SKM-1 treated with dmso at 0.1 percent for 144 hours (cell line): ENCODE data around the gene EPHA8.

Experiments used
- DNase-seq: peaks from one replicate; lab custom pipeline; 2025; ENCODE audit not compliant: unreplicated experiment; lab: John Stamatoyannopoulos, UW

The EPHA8 gene

GRCh38 chr1:22563671-22564602 is 648 bp downstream of the EPHA8 start:
- no peak for DNase-seq

- no peak for DNase-seq
Observed at GRCh38 chr1:22566161-22566560, 2.9 kb downstream of the EPHA8 start.

- DNase-seq: no peak
Observed at GRCh38 chr1:22567197-22567596, 3.9 kb downstream of the EPHA8 start.

GRCh38 chr1:22567994-22568393 is 4.7 kb downstream of the EPHA8 start:
- DNase-seq: no peak

DNA sequence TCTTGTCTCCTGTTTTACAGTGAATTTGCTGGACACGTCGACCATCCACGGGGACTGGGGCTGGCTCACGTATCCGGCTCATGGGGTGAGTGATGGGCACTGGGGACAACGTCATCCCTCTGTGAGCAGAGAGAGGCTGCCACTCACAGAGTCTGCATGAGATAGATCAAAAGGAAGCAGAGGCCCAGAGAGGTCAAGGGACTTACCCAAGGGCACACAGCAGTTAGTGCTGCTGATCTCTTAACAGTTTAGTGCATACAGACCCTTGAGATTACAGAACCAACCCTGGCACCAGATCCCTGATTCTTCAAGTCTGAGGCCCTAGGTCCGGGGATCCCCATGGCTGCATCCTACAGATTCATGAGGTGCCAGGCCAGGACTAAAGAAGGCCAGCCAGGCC is 6.0 kb downstream of the EPHA8 start:
- DNase-seq: no peak

GRCh38 chr1:22570140-22570909 is 7.0 kb downstream of the EPHA8 start:
- DNase-seq: no peak

DNA sequence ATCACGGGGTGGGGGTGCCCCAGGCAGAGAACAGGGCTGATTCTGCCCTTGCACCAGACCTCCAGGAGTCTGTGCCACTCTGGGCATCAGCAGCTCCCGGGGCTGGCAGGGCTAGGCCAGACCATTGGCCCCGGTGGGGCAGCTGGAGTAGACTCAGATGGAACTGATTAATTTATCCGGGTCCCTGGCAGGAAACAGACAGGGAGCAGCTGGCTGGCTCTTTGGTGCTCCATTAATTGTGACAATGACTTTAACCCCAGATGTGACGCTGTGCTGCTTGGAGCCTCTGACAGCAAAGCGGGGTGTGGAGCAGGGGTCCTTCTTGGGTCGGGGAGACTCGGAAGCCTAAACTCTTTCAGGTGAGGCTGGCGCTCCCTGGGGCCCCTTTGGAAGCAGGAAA is 9.5 kb downstream of the EPHA8 start:
- DNase-seq: no peak

GRCh38 chr1:22573237-22573636 is 9.9 kb downstream of the EPHA8 start:
- no peak for DNase-seq

DNA sequence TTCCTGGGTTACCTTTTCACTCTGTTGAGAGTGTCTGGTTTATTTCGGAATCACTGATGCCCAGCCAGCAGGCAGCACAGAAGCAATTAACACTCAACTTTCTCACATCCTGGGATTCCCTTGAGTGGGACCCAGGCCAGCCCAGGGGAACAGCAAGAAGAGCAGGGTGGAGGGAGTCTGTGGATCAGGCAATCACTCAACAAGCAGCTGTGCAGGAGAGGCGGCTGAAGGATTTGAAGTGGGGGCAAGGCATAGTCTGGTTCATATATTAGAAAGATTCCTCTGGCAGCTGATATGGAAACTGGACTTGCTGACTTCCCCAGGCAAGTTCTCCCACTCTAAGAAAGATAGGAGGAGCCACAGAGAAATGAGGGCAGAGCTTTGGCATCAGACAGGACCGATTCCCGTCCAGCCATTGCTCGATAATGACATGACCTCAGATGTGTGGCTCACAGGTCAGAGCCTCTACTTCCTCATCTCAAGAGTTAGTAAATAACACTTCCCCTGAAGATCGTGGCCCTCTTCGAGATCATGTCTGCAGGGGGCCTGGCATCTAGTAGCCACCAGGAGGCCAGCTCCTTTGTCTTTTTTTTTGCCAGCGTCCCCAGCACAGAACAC is 12.4 kb downstream of the EPHA8 start:
- no peak for DNase-seq

DNA sequence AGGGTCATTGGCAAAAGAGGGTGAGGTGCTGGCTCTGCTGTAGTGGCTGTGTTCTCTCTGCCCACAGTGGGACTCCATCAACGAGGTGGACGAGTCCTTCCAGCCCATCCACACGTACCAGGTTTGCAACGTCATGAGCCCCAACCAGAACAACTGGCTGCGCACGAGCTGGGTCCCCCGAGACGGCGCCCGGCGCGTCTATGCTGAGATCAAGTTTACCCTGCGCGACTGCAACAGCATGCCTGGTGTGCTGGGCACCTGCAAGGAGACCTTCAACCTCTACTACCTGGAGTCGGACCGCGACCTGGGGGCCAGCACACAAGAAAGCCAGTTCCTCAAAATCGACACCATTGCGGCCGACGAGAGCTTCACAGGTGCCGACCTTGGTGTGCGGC is 12.9 kb downstream of the EPHA8 start:
- no peak for DNase-seq

DNA sequence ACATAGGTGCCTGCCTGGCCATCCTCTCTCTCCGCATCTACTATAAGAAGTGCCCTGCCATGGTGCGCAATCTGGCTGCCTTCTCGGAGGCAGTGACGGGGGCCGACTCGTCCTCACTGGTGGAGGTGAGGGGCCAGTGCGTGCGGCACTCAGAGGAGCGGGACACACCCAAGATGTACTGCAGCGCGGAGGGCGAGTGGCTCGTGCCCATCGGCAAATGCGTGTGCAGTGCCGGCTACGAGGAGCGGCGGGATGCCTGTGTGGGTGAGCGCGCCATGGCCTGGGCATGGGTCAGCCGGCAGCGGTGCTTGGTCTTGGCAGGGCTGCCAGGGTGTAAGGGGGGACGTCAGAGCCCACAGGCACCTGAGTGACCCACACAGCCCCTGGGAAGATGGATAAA is 13.3 kb downstream of the EPHA8 start:
- DNase-seq: no peak

DNA sequence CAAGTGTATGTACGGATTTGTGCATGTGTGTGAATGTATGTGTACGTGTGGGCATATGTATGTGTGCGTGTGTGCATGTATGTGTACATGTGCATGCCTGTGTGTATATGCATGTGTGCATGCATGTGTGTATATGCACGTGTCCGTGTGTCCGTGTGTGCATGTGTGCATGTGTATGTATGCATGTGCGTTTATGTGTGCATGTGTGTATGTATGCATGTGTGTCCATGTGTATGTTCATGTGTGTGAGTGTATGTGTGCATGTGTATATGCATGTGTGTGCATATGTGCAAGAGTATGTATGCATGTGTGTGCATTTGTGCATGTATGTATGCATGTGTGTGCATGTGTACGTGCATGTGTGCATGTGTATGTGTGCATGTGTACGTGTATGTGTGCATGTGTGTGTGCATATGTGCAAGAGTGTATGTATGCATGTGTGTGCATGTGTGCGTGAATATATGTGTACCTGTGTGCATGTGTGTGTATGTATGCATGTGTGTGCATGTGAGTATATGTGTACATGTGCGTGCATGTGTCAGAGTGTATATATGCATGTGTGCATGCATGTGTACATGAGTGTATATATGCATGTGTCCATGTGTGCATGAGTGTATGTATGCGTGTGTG is 15.6 kb downstream of the EPHA8 start:
- DNase-seq: no peak

GRCh38 chr1:22579541-22580155 is 16.4 kb downstream of the EPHA8 start:
- no peak for DNase-seq

- no peak for DNase-seq
Observed at GRCh38 chr1:22582661-22583635, 19.7 kb downstream of the EPHA8 start.

- DNase-seq: no peak
Observed at GRCh38 chr1:22584001-22584562, 20.8 kb downstream of the EPHA8 start.

- DNase-seq: no peak
Observed at GRCh38 chr1:22584970-22585369, 21.7 kb downstream of the EPHA8 start.

DNA sequence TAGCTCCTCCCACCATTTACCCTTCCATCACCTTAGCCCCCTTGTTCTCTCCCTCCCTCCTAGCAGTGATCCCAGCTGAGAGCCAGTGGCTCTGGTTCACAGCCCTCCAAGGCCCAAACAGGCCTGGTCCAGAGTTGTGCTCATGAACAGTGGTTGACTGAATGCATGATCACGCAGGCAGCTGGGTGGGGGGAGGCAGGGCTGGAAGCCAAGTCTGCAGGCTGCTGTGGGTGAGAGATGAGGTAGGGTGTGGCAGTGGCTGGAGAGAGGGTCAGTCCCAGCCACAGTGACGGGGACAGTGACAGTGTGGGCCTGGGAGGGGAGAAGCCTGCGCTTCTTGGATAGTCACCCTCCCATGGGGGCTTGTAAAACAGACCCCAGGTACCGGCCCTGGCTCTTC is 22.2 kb downstream of the EPHA8 start:
- no peak for DNase-seq

DNA sequence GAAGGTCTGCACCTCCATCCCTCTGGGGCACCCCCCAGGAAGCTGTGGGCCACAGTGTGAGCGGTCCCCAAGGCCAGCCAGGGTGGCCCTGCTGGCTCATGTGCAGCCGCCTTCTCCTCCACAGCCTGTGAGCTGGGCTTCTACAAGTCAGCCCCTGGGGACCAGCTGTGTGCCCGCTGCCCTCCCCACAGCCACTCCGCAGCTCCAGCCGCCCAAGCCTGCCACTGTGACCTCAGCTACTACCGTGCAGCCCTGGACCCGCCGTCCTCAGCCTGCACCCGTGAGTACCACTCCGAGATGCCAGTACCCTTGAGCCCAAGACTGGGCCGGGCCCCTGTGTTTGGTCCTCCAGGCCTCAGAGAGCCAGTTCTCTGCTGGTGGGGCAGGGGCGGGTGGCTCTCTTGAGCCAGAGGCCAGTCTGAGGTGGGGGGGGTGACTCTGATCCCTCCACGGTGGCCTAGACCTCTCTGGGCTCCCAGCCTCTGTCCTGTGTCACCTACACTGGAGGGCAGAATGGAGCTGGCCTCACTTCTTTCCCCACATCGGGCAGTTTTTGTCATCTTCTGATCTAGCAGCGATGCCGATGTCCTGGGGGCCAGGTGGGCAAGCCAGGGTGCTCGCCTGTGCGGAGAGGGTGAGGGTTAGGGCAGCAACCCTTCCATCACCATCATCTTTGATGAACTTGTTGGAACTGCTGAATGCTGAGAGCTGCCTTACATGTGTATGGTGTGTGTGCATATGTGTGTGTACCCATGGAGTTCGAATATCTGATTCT is 23.3 kb downstream of the EPHA8 start:
- DNase-seq: no peak

DNA sequence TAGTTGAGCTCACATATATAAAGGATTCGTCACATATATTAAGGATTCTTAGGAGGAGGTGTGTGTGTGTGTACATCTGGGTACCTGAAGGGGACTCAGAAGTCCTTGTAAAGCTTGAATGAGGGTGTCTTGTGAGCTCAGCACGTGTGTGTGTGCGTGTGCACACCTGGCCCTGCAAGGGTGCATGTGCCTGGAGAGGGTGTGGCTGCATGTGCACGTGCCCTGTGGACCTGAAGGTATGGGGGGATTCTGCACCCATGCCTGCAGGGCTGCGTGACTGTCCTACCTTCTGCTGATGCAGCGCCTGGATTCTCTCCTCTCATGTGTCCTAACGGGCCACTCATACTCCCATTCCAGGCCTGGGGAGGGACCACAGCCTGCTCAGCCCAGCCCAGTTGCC is 24.0 kb downstream of the EPHA8 start:
- no peak for DNase-seq
